Cardiac fibroblast (primary cell): ENCODE measurements around the gene ISYNA1.

Experiments
- DNase-seq, 2 donors: peaks; one replicate each; pipeline versions ENCODE4 v3.0.0 to v3.0.0-alpha.2; 2010; ENCODE audit warnings: low read depth in 2 of 2
- H3K4me3 ChIP-seq, 2 donors: replicated peaks in 1 of 2; 1 replicate in 1 of 2; 2 replicates in 1 of 2; pipeline ENCODE4 v1.5.1; 2011; ENCODE audit warnings: low read depth in 2 of 2, low read length in 2 of 2, mild to moderate bottlenecking in 2 of 2, moderate library complexity in 1 of 2
- TF ChIP-seq, protein P1 (sequence below): IDR thresholded peaks from one replicate; pipeline ENCODE4 v1.5.1; 2011; ENCODE audit warnings: low read depth, mild to moderate bottlenecking, low read length, inconsistent platforms

The ISYNA1 gene

DNA sequence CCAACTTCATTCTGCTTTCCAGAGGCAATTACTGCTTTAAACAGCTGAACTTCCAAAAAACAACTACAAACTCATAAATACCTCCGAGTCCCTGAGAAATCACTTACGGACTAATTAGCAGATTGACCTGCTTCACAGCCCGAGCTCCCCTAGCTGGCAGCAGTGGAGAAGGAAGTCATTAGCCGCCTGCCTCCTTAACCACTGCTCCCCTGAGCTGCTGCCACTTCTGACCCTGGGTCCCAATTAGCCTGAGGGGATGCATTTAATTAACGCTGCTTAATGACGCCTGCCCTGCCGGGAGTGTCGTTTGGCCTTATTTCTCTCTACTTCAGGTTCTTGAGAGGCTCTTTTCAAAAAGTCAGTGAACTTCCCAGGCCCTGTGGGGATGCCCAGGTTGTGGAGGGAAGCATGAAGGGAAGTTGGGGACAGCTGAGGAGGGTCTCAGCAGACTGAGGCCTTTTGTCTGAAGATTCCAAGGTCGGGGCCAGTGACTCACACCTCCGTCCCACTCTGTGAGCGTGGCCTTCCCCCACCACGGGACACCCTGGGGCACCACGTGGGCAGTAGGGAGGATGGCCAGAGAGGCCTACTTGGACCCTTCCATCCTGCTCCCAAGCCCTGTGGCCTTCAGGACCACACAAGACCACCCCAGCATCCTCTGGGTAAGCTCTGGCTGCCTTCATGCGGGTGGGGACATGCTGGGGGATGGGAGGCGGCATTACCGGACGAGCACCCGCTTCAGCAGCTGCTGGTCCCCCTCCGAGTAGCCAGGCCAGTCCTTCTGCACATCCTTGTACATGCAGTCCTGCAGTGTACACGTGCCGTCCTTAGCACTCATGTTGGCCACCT lies 19.8 kb upstream of the ISYNA1 start:
- DNase-seq: no peak
- TF ChIP-seq, protein P1, sequence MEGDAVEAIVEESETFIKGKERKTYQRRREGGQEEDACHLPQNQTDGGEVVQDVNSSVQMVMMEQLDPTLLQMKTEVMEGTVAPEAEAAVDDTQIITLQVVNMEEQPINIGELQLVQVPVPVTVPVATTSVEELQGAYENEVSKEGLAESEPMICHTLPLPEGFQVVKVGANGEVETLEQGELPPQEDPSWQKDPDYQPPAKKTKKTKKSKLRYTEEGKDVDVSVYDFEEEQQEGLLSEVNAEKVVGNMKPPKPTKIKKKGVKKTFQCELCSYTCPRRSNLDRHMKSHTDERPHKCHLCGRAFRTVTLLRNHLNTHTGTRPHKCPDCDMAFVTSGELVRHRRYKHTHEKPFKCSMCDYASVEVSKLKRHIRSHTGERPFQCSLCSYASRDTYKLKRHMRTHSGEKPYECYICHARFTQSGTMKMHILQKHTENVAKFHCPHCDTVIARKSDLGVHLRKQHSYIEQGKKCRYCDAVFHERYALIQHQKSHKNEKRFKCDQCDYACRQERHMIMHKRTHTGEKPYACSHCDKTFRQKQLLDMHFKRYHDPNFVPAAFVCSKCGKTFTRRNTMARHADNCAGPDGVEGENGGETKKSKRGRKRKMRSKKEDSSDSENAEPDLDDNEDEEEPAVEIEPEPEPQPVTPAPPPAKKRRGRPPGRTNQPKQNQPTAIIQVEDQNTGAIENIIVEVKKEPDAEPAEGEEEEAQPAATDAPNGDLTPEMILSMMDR: no peak
- no peak overlapping the region for H3K4me3 ChIP-seq

DNA sequence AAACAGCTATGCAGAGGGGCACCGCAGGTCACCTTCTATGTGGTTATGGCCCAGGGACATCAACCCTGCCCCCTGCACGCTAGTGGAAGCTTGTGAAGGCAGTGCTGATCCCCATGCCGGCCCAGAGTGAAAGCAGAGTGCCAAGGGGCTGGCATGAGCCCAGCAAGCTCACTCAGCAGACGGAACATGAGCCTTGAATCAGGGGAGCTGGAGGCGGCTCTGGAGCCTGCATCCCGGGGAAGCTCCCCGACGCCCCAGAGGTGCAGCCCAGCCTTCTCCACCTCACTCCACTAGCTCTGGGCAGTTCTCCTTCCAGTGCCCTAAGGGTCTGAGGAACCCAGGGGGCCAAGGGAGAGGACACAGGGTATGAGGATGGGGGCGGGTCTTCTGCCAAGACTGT lies 19.0 kb upstream of the ISYNA1 start:
- peak in 1 of 2 donors; percentile 56 for DNase-seq
- H3K4me3 ChIP-seq: no peak overlapping the region
- TF ChIP-seq, protein P1: no peak

DNA sequence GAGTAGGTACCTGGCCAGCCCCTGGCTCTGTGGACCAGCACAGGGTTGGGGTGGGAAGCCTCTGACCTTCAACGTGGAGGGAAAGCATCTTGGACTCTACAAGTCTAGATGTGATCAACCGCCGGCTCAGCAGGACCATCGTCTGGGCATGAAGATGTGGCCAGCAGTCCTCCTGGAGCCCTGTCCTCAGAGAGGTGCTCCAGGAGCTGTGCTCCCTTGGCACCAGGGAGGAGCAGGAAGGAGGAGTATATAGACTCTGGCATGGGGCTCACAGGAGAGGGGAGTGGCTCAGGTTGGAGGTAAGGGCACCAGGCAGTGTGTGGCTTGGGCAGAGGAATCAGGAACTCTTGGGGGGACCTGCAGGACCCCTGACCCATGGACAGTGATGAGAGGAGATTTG lies 18.3 kb upstream of the ISYNA1 start:
- TF ChIP-seq, protein P1: no peak
- DNase-seq: no peak
- no peak overlapping the region for H3K4me3 ChIP-seq

DNA sequence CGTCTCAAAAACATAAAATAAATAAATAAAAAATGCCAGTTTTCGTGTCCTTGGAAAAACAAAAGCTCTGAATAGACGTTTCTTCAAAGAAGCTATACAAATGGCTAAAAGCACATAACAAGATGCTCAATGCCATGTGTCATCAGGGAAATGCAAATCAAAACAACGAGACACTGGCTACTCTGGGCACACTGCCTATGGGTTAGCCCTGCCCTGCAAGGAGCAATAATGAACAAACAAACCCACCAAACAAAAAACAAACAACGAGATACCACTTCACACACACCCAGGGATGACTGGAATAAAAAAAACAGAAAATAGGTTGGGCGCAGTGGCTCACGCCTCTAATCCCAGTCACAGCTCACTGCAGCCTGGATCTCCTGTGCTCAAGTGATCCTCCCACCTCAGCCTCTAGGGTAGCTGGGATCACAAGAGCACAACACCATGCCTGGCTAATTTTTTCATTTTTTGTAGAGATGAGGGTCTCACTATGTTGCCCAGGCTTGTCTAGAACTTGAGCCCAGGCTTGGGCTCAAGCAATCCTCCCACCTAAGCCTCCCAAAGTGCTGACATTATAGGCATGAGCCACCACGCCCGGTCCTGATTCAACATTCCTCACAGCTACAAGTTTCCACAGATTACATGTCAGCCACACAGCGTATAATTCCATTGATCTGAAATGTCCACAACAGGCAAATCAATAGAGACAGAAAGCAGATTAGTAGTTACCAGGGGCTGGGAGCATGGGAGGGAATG lies 15.5 kb upstream of the ISYNA1 start:
- H3K4me3 ChIP-seq: no peak overlapping the region
- TF ChIP-seq, protein P1: no peak
- DNase-seq: peak in 1 of 2 donors; percentile 67

DNA sequence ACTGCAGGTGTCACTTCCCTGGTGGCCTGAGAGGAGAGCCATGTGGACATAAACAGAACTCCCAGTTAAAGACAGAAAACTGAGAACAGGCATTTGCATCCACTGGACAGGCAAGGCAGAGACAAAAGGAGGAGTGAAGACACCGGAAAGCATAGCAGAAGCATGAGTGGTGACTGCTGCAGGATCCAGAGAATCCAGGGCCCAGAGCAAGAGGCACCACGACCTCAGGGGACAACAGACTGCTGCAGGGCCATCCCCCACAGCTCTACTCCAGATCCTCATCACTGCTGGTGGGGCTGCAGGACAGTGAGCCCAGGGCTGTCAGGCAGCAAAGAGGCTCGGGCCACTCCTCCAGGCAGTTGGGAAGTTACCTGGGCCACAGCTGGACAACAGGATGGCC lies 14.5 kb upstream of the ISYNA1 start:
- TF ChIP-seq, protein P1: no peak
- H3K4me3 ChIP-seq: no peak overlapping the region
- DNase-seq: no peak

DNA sequence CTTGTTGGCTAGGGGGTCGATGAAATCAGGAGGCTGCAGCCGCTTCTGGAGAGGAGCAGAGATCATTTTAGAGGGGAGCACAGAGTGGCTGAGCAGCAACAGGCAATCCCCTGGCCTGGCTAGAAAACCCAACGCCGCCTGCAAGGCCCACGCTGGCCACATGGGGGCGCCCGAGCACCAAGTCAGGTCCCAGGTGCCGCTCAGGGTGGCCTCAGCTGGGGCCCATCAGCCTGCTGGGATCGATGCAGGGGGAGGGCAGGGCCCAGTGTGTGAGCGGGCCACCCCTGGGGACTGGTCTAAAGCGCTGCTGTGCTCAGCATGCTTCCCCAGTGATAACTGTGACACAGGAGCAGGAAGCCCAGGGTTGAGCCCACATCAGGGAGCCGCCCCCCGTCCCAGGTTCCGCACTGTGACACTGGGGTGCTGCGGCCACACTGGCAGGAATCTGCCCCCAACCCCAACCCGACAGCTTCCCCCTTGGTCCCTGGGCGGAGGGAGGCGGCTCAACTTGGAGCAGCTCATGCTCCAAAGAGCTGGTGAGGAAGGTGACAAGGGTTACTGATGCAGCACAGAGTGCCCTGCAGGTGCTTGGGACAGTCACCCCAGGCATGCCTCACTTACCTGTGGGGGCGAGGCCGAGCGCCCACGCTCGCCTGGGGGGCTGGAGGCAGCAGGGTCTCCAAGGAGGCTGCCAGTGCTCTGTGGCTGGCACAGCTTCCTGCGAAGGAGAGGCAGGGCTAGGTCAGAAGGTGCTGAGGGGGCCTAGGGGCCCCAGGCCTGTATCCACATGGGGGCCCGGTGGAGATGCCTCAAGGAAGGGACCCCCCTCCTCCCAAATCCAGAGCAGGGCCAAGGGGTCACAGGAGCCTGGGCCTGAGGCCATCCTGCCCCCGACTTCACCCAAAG lies 13.3 kb upstream of the ISYNA1 start:
- DNase-seq: peak; percentile 81 to 82
- TF ChIP-seq, protein P1: peak; percentile 99
- H3K4me3 ChIP-seq: no peak overlapping the region
